ENCODE data around the gene SLAIN2.
"Not testable (repeated sequence)": the region's sequence is repeated elsewhere in the genome, so short reads cannot be mapped to it uniquely, and the experiment has no call there.

- TF ChIP-seq EZH2 (IDR thresholded peaks at IDR 0.05; ENCODE audit: low read depth, unreplicated experiment); CTCF (conservative IDR thresholded peaks at IDR 0.05; ENCODE audit: low read depth in 2 of 2); POLR2AphosphoS5 (IDR thresholded peaks at IDR 0.05; ENCODE audit: low read depth); ETS1 (IDR thresholded peaks at IDR 0.05); EZH2phosphoT487 (IDR thresholded peaks at IDR 0.05; ENCODE audit: unreplicated experiment): not testable (repeated sequence)
Measured at GRCh38 chr4:48292218-48292790, 49.0 kb upstream of the SLAIN2 start.

Data from GM23338 (cell line).